SK-N-SH (cell line): Measurements from ENCODE around the gene ARPC4. TPM values are rescaled to one million over a fixed set of nuclear protein-coding genes. Genes with fewer than 3 reads are reported as not detected.

Experiments
- CTCF ChIA-PET: fragments of 300-600, 350-600 bp; formaldehyde crosslinking; extraction: SDS; loops from one replicate; lab custom pipeline; 2021; lab: Yijun Ruan, JAX
- POLR2A ChIA-PET: fragments of 350-600 bp; sonication (Branson Sonifier 250); formaldehyde crosslinking; extraction: SDS; loops from one replicate; lab custom pipeline; 2020; ENCODE audit warnings: antibody characterized with exemption, inconsistent platforms; lab: Yijun Ruan, JAX
- DNase-seq: peaks from one replicate; pipeline ENCODE4 v3.0.0; 2012
- H2AFZ ChIP-seq: fragments of 200-600 bp; sonication (generic); 2 replicates; pipeline ENCODE4 v1.8.1; 2016; ENCODE audit warnings: antibody characterized with exemption, mild to moderate bottlenecking, low read depth
- H3F3A ChIP-seq: fragments of 200-600 bp; sonication (generic); replicated peaks from 2 replicates; pipeline ENCODE3; 2016; ENCODE audit warnings: antibody characterized with exemption, mild to moderate bottlenecking; ENCODE audit not compliant: insufficient read depth
- H3K27ac ChIP-seq, 2 experiments: fragments of 200-500 bp in 1 of 2; fragments of 200-600 bp in 1 of 2; sonication (Bioruptor generic) in 1 of 2; sonication (generic), shearing (Covaris generic) in 1 of 2; 2 replicates each; pipeline versions ENCODE4 v1.5.1 to v1.6.1; 2014 to 2016; ENCODE audit warnings: low read depth in 2 of 2, inconsistent platforms in 1 of 2, low read length in 1 of 2, mild to moderate bottlenecking in 1 of 2, mixed read lengths in 1 of 2
- H3K27me3 ChIP-seq: fragments of 200-600 bp; sonication (generic), shearing (Covaris generic); 2 replicates; pipeline ENCODE4 v1.6.1; 2016; ENCODE audit warnings: mixed run types; ENCODE audit not compliant: insufficient read depth
- H3K36me3 ChIP-seq, 2 experiments: fragments of 200-500 bp in 1 of 2; fragments of 200-600 bp in 1 of 2; sonication (Bioruptor generic) in 1 of 2; sonication (generic) in 1 of 2; replicated peaks in 1 of 2; 2 replicates each; pipeline versions ENCODE3 to v1.5.1; 2014 to 2016; ENCODE audit warnings: low read length in 1 of 2, mild to moderate bottlenecking in 1 of 2; ENCODE audit not compliant: insufficient read depth in 2 of 2, control insufficient read depth in 1 of 2
- H3K4me1 ChIP-seq, 2 experiments: fragments of 200-500 bp in 1 of 2; fragments of 200-600 bp in 1 of 2; sonication (Bioruptor generic) in 1 of 2; sonication (generic), shearing (Covaris generic) in 1 of 2; 2 replicates each; pipeline versions ENCODE4 v1.5.1 to v1.6.1; 2014 to 2016; ENCODE audit warnings: low read depth in 1 of 2, low read length in 1 of 2, mixed run types in 1 of 2; ENCODE audit not compliant: insufficient read depth in 2 of 2, control insufficient read depth in 1 of 2
- H3K4me2 ChIP-seq: fragments of 200-600 bp; sonication (generic), shearing (Covaris generic); 2 replicates; pipeline ENCODE4 v1.6.1; 2017; ENCODE audit warnings: mixed run types
- H3K4me3 ChIP-seq, 2 experiments: fragments of 200-500 bp in 1 of 2; fragments of 200-600 bp in 1 of 2; sonication (Bioruptor generic) in 1 of 2; sonication (generic), shearing (Covaris generic) in 1 of 2; 2 replicates each; pipeline versions ENCODE4 v1.5.1 to v1.8.1; 2014 to 2016; ENCODE audit warnings: low read depth in 2 of 2, inconsistent platforms in 1 of 2, low read length in 1 of 2, mild to moderate bottlenecking in 1 of 2, mixed read lengths in 1 of 2, moderate library complexity in 1 of 2
- H3K79me2 ChIP-seq: fragments of 200-600 bp; sonication (generic); 2 replicates; pipeline ENCODE4 v1.8.1; 2017; ENCODE audit warnings: mild to moderate bottlenecking; ENCODE audit not compliant: insufficient read depth
- H3K9ac ChIP-seq: fragments of 200-600 bp; sonication (generic); 2 replicates; pipeline ENCODE4 v1.6.1; 2017; ENCODE audit warnings: mixed run types
- H3K9me2 ChIP-seq: fragments of 200-600 bp; sonication (generic); 2 replicates; pipeline ENCODE4 v1.6.1; 2017; ENCODE audit warnings: mixed run types
- H3K9me3 ChIP-seq: fragments of 200-600 bp; sonication (generic); 2 replicates; pipeline ENCODE4 v1.6.1; 2017; ENCODE audit warnings: mixed run types, mild to moderate bottlenecking, moderate library complexity
- H4K20me1 ChIP-seq: fragments of 200-600 bp; sonication (generic); 2 replicates; pipeline ENCODE4 v1.6.1; 2017; ENCODE audit warnings: mild to moderate bottlenecking, mixed run types; ENCODE audit not compliant: insufficient read depth
- EP300 ChIP-seq, 2 experiments: IDR thresholded peaks; 2 replicates each; pipeline versions ENCODE4 v1.4.0 to v1.6.1; 2012; ENCODE audit warnings: borderline replicate concordance in 1 of 2, low read depth in 1 of 2, low read length in 1 of 2
- FOXM1 ChIP-seq: IDR thresholded peaks from 2 replicates; pipeline ENCODE4 v1.4.0; 2012; ENCODE audit warnings: low read depth, mild to moderate bottlenecking
- GATA2 ChIP-seq: sonication (generic); formaldehyde crosslinking; IDR thresholded peaks from 2 replicates; pipeline ENCODE4 v1.5.0; 2020; ENCODE audit warnings: mild to moderate bottlenecking, missing genetic modification reagents
- SMC3 ChIP-seq: IDR thresholded peaks from 2 replicates; pipeline ENCODE4 v1.6.1; 2012; ENCODE audit warnings: low read depth, low read length, improper control_type of control experiment
- WGBS: methylation state at CpG from one replicate; pipeline ENCODE4 v1.1.6; 2017; ENCODE audit warnings: low lambda C conversion rate; 5-methylcytosine and 5-hydroxymethylcytosine counted together
- polyA plus RNA-seq, 3 experiments: library from polyadenylated mRNA; depleted of rRNA; stranded (reverse); fragments of >200 nt; gene quantifications; 2 replicates each; pipeline ENCODE4 v1.2.3, GENCODE V29; 2012
- TF ChIP-seq, protein P1 (sequence below): IDR thresholded peaks from 2 replicates; pipeline ENCODE4 v1.4.0; 2012; ENCODE audit warnings: low read depth
- TF ChIP-seq, protein P2 (sequence below): IDR thresholded peaks from 2 replicates; pipeline ENCODE4 v1.4.0; 2012; ENCODE audit warnings: low read depth, borderline replicate concordance
- TF ChIP-seq, protein P3 (sequence below): IDR thresholded peaks from 2 replicates; pipeline ENCODE4 v1.4.0; 2012; ENCODE audit warnings: low read depth, borderline replicate concordance
- TF ChIP-seq, protein P4 (sequence below): fragments of 150-350 bp; IDR thresholded peaks from 2 replicates; pipeline ENCODE4 v1.6.1; 2017; ENCODE audit warnings: antibody characterized with exemption, low read length, low read depth, borderline replicate concordance
- TF ChIP-seq, protein P5 (sequence below): IDR thresholded peaks from 2 replicates; pipeline ENCODE4 v1.6.1; 2012; ENCODE audit warnings: mild to moderate bottlenecking, low read depth, low read length, moderate library complexity
- TF ChIP-seq, protein P6 (sequence below): fragments of 200-600 bp; sonication (generic); IDR thresholded peaks from 2 replicates; pipeline ENCODE4 v1.6.1; 2017; ENCODE audit warnings: antibody characterized with exemption, mild to moderate bottlenecking, moderate library complexity

ARPC4 gene
- polyA plus RNA-seq, 1 of the 3 experiments (the other 2 are of a cell fraction), result 233 TPM

DNA sequence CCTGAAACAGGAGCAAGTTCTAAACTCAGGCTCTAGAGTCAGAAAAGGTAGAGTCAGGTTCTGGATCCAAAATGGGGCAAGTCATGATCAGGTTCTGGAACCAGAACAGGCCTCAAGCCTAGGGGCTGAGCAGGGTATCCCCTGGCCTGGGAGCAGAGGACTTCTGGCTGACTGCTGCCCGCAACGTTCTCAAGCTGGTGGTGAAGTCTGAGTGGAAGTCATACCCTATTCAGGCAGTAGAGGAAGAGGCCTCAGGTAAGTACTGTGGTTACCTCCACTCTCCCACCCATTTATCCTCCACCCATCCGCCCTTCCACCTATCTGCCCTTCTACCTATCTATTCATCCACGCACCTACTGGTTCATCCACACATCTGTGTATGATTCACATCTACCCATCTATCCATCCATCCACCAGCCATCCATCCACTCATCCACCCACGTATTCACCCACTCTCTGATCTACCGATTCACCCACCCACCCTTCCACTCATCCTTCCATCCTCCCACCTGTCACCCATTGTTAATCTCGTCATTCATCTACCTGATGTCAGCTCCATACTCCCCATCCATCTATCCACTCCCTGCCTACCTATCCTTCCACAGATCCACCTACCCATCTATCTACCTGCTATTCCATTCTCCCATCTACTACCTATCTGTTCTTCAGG, 25.9 kb downstream of the ARPC4 start:
- H3K9ac ChIP-seq, result no peak overlapping the region
- no peak overlapping the region for H3K4me3 ChIP-seq
- H2AFZ ChIP-seq, result no peak overlapping the region
- POLR2A ChIA-PET, result no interaction called here
- no peaks in the 10 kb centered on the region for H3K9me3 ChIP-seq
- H3K4me2 ChIP-seq, result no peak overlapping the region
- H3K36me3 ChIP-seq, result no peaks in the 10 kb centered on the region
- CTCF ChIA-PET, result no interaction called here
- H3K27ac ChIP-seq, result no peak overlapping the region
- no peaks in the 10 kb centered on the region for H3F3A ChIP-seq
- H4K20me1 ChIP-seq, result no peaks in the 10 kb centered on the region
- no peak for DNase-seq
- H3K9me2 ChIP-seq, result no peaks in the 10 kb centered on the region
- no peaks in the 10 kb centered on the region for H3K4me1 ChIP-seq
- WGBS, result 94% methylated on average over 6 of the region's 7 CpGs
- TF ChIP-seq, protein P1, sequence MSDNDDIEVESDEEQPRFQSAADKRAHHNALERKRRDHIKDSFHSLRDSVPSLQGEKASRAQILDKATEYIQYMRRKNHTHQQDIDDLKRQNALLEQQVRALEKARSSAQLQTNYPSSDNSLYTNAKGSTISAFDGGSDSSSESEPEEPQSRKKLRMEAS, result no peak
- TF ChIP-seq EP300 (IDR thresholded peaks at IDR 0.05; ENCODE audit: borderline replicate concordance in 1 of 2, low read depth in 1 of 2, low read length in 1 of 2) (no peak), FOXM1 (no peak), SMC3 (no peak), GATA2 (no peak)
- TF ChIP-seq, protein P2, sequence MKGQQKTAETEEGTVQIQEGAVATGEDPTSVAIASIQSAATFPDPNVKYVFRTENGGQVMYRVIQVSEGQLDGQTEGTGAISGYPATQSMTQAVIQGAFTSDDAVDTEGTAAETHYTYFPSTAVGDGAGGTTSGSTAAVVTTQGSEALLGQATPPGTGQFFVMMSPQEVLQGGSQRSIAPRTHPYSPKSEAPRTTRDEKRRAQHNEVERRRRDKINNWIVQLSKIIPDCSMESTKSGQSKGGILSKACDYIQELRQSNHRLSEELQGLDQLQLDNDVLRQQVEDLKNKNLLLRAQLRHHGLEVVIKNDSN, result no peak
- TF ChIP-seq, protein P3, sequence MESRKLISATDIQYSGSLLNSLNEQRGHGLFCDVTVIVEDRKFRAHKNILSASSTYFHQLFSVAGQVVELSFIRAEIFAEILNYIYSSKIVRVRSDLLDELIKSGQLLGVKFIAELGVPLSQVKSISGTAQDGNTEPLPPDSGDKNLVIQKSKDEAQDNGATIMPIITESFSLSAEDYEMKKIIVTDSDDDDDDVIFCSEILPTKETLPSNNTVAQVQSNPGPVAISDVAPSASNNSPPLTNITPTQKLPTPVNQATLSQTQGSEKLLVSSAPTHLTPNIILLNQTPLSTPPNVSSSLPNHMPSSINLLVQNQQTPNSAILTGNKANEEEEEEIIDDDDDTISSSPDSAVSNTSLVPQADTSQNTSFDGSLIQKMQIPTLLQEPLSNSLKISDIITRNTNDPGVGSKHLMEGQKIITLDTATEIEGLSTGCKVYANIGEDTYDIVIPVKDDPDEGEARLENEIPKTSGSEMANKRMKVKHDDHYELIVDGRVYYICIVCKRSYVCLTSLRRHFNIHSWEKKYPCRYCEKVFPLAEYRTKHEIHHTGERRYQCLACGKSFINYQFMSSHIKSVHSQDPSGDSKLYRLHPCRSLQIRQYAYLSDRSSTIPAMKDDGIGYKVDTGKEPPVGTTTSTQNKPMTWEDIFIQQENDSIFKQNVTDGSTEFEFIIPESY, result no peak
- TF ChIP-seq, protein P4, sequence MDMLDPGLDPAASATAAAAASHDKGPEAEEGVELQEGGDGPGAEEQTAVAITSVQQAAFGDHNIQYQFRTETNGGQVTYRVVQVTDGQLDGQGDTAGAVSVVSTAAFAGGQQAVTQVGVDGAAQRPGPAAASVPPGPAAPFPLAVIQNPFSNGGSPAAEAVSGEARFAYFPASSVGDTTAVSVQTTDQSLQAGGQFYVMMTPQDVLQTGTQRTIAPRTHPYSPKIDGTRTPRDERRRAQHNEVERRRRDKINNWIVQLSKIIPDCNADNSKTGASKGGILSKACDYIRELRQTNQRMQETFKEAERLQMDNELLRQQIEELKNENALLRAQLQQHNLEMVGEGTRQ, result no peak
- TF ChIP-seq, protein P5, sequence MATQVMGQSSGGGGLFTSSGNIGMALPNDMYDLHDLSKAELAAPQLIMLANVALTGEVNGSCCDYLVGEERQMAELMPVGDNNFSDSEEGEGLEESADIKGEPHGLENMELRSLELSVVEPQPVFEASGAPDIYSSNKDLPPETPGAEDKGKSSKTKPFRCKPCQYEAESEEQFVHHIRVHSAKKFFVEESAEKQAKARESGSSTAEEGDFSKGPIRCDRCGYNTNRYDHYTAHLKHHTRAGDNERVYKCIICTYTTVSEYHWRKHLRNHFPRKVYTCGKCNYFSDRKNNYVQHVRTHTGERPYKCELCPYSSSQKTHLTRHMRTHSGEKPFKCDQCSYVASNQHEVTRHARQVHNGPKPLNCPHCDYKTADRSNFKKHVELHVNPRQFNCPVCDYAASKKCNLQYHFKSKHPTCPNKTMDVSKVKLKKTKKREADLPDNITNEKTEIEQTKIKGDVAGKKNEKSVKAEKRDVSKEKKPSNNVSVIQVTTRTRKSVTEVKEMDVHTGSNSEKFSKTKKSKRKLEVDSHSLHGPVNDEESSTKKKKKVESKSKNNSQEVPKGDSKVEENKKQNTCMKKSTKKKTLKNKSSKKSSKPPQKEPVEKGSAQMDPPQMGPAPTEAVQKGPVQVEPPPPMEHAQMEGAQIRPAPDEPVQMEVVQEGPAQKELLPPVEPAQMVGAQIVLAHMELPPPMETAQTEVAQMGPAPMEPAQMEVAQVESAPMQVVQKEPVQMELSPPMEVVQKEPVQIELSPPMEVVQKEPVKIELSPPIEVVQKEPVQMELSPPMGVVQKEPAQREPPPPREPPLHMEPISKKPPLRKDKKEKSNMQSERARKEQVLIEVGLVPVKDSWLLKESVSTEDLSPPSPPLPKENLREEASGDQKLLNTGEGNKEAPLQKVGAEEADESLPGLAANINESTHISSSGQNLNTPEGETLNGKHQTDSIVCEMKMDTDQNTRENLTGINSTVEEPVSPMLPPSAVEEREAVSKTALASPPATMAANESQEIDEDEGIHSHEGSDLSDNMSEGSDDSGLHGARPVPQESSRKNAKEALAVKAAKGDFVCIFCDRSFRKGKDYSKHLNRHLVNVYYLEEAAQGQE, result no peak
- TF ChIP-seq, protein P6, sequence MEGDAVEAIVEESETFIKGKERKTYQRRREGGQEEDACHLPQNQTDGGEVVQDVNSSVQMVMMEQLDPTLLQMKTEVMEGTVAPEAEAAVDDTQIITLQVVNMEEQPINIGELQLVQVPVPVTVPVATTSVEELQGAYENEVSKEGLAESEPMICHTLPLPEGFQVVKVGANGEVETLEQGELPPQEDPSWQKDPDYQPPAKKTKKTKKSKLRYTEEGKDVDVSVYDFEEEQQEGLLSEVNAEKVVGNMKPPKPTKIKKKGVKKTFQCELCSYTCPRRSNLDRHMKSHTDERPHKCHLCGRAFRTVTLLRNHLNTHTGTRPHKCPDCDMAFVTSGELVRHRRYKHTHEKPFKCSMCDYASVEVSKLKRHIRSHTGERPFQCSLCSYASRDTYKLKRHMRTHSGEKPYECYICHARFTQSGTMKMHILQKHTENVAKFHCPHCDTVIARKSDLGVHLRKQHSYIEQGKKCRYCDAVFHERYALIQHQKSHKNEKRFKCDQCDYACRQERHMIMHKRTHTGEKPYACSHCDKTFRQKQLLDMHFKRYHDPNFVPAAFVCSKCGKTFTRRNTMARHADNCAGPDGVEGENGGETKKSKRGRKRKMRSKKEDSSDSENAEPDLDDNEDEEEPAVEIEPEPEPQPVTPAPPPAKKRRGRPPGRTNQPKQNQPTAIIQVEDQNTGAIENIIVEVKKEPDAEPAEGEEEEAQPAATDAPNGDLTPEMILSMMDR, result no peak
- H3K27me3 ChIP-seq, result no peaks in the 10 kb centered on the region
- no peaks in the 10 kb centered on the region for H3K79me2 ChIP-seq
